GM12892 (cell line): ENCODE measurements around the gene LY6G5C.
A peak's percentile ranks its signal among the peaks of the same experiment; 100 is the strongest.

Experiments
- DNase-seq: peaks from one replicate; pipeline ENCODE4 v3.0.0; 2011; ENCODE audit not compliant: insufficient read length
- FAIRE-seq: peaks from 2 replicates; lab custom pipeline; 2011; peaks lifted over from hg19 to GRCh38; lab: Jason Lieb, UNC
- POLR2A ChIP-seq: IDR thresholded peaks from 2 replicates; pipeline ENCODE4 v1.6.1; 2011; ENCODE audit warnings: low read depth, low read length, control low read depth
- POLR2AphosphoS5 ChIP-seq: IDR thresholded peaks from 2 replicates; pipeline ENCODE4 v1.6.1; 2011; ENCODE audit warnings: low read depth, low read length, control low read depth
- TAF1 ChIP-seq: IDR thresholded peaks from 2 replicates; pipeline ENCODE4 v1.6.1; 2011; ENCODE audit warnings: low read depth, mild to moderate bottlenecking, control low read depth, low read length, borderline replicate concordance

The LY6G5C gene

GRCh38 chr6:31655349-31656237 is 25.3 kb downstream of the LY6G5C start, which contains the start of gene APOM:
Gene APOM, plus strand, starts transcription at chr6:31655894. Its CDS starts 73 bp downstream, at chr6:31655967.
- FAIRE-seq (no peak), DNase-seq (no peak)
- no peak for TF ChIP-seq POLR2A
- TF ChIP-seq TAF1 = no peak
- TF ChIP-seq POLR2AphosphoS5 = no peak

GRCh38 chr6:31654574-31655348 is 26.1 kb downstream of the LY6G5C start:
- TF ChIP-seq POLR2A (no peak), POLR2AphosphoS5 (no peak), TAF1 (no peak)
- DNase-seq = no peak
- FAIRE-seq = no peak

- peak; percentile 43; the same call in 1 of the 2 replicates for TF ChIP-seq TAF1
- TF ChIP-seq POLR2AphosphoS5 = no peak; the same call in 1 of the 2 replicates
- TF ChIP-seq POLR2A = peak; percentile 41; the same call in 1 of the 2 replicates
- DNase-seq (peak; percentile 91), FAIRE-seq (no peak)
Measured at GRCh38 chr6:31652925-31653724, 27.7 kb downstream of the LY6G5C start.

- TF ChIP-seq POLR2A (no peak), TAF1 (no peak), POLR2AphosphoS5 (no peak)
- FAIRE-seq (peak; percentile 62), DNase-seq (no peak)
Measured at GRCh38 chr6:31651602-31652191, 29.2 kb downstream of the LY6G5C start.

GRCh38 chr6:31645325-31645724 is 35.5 kb downstream of the LY6G5C start:
- DNase-seq = no peak
- TF ChIP-seq TAF1 = no peak
- no peak for TF ChIP-seq POLR2A
- no peak for TF ChIP-seq POLR2AphosphoS5
- no peak for FAIRE-seq

GRCh38 chr6:31643818-31644454 is 36.9 kb downstream of the LY6G5C start:
- FAIRE-seq (no peak), DNase-seq (no peak)
- TF ChIP-seq POLR2AphosphoS5 (no peak), TAF1 (no peak), POLR2A (no peak)

GRCh38 chr6:31642798-31643570 is 37.9 kb downstream of the LY6G5C start:
- no peak for DNase-seq
- TF ChIP-seq POLR2AphosphoS5 (no peak), POLR2A (no peak), TAF1 (no peak)
- FAIRE-seq = no peak

GRCh38 chr6:31641370-31641769 is 39.5 kb downstream of the LY6G5C start:
- FAIRE-seq = no peak
- TF ChIP-seq TAF1 (no peak), POLR2A (no peak), POLR2AphosphoS5 (no peak)
- DNase-seq = no peak

GRCh38 chr6:31640612-31641011 is 40.3 kb downstream of the LY6G5C start:
- FAIRE-seq = no peak

More at GRCh38 chr6:31640612-31641011, 40.3 kb downstream of the LY6G5C start:
- TF ChIP-seq POLR2A (no peak), TAF1 (no peak), POLR2AphosphoS5 (no peak)
- no peak for DNase-seq
